GM18499 (cell line): ENCODE results near the gene ARRDC5.
"Not testable (repeated sequence)": the region's sequence is repeated elsewhere in the genome, so short reads cannot be mapped to it uniquely, and the experiment has no call there.

Experiments
- ATAC-seq: cut with Tn5 transposase; IDR thresholded peaks from one replicate; pipeline ENCODE4 v1.9.1; 2021; ENCODE audit warnings: moderate number of reproducible peaks; ENCODE audit not compliant: insufficient read depth, unreplicated experiment

ARRDC5 gene

DNA sequence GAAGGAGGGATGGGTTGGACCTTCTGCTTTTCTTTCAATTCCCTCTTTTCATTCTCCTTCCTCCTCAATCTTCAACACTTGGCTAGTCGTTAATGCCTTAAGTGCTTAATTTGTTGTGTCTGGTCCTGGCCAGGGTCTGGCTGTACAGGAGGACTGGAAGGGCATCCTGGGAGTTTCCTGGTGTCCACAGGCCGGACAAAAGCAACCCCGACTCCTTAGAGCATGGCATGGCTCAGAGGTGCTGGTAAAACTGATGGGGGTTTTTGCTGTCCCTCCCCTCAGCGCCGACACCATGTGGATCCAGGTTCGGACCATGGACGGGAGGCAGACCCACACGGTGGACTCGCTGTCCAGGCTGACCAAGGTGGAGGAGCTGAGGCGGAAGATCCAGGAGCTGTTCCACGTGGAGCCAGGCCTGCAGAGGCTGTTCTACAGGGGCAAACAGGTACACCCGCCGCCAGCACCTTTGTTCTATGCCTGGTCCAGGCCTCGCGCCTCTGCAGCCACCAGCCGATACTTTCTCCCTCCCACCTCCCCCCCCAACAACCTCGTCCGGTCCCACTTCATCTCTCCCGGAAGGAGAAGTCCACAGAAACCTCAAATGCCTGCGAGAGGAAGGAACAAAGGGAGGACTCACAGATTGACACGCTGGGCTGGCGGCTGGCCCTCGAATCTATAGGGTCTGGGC is 8.0 kb upstream of the ARRDC5 start:
- no peak for ATAC-seq

DNA sequence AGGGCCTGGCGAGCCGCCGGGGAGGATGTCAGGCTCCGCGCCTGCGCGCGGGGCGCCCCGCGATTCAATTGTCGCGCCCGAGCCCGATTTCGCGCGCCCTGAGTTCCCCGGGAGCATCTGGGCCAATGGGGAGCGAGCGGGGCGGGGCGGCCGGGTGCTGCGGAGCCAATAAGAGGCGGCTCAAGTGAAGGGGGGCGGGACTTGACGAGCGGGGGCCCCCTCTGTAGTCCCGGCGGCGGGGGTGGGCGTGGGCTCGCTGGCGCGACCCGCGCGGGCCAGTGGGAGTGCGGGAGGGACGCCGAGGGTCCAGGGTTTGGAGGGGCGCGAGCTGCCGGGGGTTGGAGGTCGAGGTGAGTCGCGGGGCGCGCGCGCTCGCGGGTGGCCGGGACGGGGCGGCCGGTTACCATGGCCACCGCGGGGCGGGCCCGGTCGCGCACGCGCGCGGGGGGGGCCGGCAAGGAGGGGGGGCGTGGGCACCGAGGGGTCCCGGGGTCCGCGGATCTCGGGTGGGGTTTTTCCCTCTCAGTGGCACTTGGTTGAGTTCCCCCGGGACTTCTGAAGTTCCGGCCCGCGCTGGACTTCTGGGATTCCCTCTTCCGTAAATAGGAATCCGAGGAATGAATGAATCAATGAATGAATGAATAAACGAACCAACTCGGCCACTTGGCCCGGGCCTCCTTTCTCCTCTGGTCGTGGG is 7.3 kb upstream of the ARRDC5 start:
- no peak for ATAC-seq

DNA sequence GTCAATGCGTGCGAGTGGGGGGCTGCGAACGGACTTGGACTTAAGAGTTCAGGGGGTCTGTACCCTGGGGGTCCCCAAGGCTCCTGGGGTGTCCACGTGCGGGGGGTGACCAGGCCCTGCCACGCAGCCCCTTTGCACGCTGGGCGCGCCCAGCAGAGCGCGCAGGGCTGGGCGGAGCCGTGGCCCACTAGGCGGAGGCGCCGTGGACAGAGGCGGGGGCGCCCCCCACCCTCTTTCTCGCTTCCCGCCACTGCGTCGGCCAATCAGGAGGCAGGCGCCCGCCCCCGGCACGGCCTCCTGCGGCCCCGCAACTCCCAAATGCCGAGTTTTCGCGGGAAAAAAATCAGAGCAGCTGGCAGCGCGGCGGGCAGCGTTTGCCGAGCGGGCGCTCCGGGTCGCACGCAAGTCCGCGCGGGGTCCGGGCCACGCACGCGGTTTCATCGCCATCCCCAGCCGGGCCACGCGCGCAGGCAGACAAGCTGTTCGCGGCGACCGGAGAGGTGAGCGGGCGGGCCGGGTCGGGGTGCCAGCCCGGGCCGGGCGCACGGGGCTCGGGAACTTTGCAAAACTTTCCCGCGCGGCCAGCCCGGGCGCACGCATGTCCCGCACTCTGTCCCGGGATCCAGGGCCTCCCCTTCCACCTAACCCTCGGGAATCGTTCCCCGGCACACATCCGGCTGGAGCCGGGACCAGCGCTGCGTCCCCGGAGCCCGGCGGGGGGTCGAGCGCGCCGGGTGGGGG is 6.6 kb upstream of the ARRDC5 start, which contains the start of gene UHRF1:
Gene UHRF1 (plus strand): TSS at position 346 of the 741 bp plus-strand sequence. CDS start 1,385 bp downstream, outside the sequence.
- no peak for ATAC-seq

DNA sequence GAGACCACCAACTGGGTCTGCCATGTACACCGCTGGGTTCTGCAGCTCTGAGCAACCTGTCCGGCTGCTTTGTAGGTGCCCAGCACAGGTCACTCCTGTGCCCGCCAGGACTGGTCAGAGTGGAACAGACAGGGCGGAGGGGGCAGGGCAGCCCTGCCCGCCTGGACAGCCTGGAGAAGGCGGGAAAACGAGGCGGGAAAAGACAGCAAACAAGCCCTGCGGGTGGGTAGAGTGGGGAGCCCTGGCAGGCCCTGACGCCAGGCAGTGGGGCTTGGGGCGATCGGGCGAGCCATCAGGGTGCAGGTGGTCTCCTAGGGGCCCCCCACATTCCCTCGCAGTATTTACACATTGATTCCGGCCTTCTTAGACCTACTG is 6.1 kb upstream of the ARRDC5 start:
- ATAC-seq = no peak

DNA sequence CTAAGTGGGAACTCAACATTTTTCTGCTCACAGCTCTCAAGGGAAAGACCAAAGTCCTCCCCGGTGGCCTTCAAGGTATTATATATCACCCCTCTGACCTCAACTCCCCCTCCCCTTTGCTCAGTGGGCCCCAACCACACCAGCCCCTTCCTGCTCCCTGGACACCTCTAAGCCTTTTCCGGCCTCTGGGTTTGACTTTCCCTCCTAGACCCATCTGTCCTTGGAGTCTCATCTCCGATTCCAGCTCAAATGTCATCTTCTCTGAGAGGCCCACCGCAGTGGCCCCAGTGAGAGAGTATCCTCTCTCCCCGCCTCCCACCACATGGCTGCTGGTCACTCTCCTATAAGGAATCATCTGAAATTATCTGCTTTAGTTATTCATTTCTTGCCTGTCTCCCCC is 5.7 kb upstream of the ARRDC5 start:
- ATAC-seq = no peak

DNA sequence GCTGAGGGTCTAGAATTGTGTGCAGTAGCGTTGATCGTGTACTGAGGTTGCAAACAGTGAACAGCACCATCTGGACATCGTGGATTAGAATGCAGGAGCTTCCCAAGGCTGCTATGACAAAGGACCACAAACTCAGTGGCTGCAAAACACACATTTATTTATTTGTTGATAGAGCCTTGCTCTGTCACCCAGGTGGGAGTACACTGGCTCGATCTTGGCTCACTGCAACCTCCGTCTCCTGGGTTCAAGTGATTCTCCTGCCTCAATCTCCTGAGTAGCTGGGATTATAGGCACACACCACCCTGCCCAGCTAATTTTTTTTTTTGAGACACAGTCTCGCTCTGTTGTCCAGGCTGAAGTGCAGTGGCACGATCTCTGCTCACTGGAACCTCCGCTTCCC is 4.3 kb upstream of the ARRDC5 start:
- ATAC-seq = no peak

DNA sequence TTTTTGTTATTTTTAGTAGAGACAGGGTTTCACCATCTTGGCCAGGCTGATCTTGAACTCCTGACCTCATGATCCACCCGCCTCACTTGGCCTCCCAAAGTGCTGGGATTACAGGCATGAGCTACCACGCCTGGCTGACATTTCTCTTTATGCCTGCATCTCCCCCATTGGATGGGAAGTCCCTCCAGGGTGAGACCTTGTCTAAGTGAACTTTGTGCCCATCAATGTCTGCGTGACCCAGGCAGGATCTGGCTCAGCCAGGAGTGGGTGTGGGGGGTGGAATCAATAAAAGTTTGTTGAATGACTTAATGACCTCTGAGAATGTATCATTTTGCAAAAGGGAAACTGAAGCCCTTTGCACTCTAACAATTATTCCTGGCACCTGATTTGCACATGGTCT is 1.8 kb upstream of the ARRDC5 start:
- no peak for ATAC-seq

DNA sequence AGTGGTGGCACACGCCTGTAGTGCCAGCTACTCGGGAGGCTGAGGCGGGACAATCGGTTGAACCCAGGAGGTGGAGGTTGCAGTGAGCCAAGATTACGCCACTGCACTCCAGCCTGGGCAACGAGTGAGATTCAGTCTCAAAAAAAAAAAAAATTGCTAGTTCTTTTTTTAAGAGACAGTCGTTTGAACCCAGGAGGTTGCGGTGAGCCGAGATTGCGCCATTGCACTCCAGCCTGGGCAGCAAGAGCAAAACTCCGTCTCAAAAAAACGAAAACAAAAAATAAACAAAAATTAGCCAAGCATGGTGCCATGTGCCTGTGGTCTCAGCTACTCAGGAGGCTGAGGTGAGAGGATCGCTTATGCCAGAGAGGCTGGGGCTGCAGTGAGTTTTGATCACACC is 1.8 kb downstream of the ARRDC5 start:
- not testable (repeated sequence) for ATAC-seq

DNA sequence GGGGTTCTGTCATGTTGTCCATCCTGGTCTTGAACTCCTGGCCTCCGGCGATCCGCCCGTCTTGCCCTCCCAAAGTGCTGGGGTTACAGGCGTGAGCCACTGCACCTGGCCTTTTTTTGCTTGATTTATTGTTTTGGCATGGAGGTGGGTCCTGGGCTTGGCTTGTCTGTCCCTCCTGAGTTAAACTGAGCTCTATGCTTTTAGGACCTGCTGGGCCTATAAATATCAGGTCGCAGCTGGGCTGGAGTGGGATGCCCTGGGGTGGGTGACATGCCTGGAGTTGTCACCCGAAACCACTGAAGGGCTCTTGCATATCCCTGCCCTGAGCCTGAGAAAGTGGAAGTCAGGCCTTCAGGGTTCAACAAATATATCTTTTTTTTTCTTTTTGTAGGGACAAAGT is 5.5 kb downstream of the ARRDC5 start:
- ATAC-seq = no peak

DNA sequence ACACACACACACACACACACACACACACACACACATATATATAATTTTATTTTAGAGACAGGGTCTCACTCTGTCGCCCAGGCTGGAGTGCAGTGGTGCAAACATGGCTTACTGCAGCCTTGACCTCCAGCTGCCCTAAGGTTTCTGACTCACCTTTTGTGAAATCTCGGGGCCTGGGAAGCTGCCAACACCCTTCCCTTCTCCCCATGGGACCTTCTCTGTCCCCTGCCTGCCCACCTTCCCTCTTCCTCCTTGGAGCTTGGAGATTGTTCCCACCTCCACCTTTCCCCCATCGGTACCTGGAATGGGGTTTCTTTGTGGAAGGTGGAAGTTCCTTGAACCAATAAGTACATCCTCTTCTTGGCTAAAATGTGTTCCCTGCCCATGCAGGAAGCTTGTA is 6.3 kb downstream of the ARRDC5 start:
- ATAC-seq = no peak

DNA sequence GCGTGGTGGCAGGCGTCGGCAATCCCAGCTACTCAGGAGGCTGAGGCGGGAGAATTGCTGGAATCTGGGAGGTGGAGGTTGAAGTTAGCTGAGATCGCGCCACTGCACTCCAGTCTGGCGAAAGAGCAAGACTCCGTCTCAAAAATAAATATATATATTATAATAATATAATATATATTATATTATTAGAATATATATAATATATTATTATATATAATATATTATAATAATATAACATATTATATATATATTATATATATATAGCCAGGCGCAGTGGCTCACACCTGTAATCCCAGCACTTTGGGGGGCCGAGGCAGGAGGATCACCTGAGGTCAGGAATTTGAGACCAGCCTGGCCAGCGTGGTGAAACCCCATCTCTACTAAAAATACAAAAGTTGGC is 9.7 kb downstream of the ARRDC5 start:
- not testable (repeated sequence) for ATAC-seq

DNA sequence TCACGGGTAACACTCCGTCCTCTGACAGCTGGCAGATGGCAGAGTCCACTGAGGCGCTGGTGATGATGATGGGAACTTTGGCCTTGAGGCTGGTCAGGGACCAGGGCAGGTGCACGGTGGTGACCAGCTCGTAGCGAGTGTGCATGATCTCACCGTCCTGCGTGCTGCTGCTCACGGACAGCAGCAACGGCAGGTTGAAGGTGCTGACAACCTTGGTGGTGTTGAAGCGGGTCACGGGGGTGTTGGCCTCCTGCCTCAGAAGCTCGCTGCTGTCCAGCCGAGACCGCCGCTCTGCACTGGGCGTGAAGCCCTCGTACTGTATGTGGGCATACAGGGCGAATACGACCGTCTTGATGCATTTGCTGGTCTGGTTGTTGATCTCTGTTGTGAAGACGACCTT is 11.6 kb downstream of the ARRDC5 start:
- no peak for ATAC-seq

DNA sequence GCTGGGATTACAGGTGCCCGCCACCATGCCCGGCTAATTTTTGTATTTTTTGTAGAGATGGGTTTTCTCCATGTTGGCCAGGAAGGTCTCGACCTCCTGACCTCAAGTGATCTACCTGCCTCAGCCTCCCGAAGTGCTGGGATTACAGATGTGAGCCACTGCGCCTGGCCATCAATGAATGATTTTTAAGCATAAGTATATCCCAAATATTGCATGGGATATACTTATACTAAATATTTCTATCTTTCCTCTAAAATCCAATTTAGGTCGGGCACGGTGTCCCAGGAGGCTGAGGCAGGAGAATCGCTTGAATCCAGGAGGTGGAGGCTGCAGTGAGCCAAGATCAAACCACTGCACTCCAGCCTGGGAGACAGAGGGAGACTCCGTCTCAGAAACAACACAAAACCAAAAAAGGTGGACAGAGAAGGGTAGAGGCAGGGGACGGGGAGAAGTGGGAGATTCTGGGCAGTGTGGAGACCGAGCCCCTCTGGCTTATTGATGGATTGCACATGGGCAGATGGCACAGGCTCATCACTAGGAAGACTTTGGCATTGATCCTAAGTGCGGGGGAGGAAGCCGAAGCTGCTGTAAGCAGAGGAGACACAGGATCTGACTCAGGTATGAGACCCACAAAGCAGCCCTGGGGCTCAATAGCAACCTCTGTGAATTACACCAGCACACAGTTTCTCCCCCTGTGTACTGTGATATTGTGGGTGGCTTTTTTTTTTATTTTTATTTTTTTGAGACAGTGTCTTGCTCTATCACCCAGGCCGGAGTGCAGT is 13.5 kb downstream of the ARRDC5 start:
- no peak for ATAC-seq

DNA sequence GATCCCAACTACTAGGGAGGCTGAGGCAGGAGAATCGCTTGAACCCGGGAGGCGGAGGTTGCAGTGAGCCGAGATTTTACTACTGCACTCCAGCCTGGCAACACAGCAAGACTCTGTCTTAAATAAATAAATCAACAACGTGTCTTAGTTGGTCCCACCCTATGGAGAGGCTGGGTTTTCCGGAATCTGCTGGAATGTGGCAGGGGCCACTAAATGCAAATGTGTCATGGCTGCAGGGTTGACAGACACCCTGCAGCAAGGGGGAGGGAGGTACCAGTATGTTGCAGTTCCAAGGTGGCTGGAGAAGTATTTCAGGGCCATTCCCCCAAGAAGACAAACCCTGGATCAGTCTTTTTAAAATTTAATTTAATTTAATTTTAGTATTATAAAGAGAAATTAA is 14.9 kb downstream of the ARRDC5 start:
- ATAC-seq = not testable (repeated sequence)

DNA sequence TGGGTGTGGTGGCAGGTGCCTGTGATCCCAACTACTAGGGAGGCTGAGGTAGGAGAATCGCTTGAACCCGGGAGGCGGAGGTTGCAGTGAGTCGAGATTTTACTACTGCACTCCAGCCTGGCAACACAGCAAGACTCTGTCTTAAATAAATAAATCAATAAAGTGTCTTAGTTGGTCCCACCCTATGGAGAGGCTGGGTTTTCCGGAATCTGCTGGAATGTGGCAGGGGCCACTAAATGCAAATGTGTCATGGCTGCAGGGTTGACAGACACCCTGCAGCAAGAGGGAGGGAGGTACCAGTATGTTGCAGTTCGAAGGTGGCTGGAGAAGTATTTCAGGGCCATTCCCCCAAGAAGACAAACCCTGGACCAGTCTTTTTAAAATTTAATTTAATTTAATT is 17.7 kb downstream of the ARRDC5 start:
- not testable (repeated sequence) for ATAC-seq

DNA sequence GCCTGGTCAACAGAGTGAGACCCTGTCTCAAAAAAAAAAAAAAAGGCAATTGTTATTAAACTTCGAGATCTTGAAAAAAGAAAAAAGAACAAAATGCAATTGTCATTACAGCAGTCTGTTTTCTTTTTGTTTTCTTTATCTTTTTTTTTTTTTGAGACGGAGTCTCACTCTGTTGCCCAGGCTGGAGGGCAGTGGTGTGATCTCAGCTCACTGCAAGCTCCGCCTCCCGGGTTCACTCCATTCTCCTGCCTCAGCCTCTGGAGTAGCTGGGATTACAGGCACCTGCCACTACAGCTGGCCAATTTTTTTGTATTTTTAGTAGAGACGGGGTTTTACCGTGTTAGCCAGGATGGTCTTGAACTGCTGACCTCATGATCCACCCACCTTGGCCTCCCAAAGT is 19.8 kb downstream of the ARRDC5 start:
- ATAC-seq = not testable (repeated sequence)

DNA sequence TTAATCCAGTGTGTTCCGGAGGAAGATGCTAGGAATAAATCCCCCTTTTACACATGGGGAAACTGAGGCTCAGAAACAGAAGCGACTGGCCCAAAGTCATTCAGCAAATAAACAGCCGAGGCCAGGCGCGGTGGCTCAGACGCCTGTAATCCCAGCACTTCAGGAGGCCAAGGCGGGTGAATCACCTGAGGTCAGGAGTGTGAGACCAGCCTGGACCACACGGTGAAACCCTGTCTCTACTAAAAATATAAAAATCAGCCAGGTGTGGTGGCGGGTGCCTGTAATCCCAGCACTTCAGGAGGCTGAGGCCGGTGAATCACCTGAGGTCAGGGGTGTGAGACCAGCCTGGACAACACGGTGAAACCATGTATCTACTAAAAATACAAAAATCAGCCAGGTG is 23.7 kb downstream of the ARRDC5 start:
- ATAC-seq = no peak

DNA sequence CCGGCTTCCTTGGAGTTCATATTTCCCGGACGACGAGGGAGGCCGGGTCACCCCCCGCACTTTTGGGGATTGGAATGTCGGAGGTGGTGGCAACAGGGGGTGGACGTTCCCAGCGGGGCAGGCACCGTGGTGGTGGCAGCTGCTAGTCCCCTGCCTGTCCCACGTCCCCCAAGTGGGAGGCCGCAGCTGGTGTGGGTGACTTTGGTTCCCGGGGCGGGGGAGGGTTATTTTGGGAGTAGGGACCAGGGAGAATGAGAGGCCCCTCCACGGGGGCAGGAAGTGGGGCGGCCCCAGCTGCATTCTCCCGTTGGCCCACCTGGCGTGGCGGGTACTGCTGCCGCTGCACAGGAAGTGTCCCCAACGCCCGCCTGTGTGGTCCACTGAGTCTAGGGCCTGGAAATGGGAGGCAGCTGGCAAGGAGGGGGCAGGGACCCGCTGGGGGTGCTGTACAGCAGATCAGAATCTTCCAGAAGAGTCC is 24.2 kb downstream of the ARRDC5 start:
- no peak for ATAC-seq

DNA sequence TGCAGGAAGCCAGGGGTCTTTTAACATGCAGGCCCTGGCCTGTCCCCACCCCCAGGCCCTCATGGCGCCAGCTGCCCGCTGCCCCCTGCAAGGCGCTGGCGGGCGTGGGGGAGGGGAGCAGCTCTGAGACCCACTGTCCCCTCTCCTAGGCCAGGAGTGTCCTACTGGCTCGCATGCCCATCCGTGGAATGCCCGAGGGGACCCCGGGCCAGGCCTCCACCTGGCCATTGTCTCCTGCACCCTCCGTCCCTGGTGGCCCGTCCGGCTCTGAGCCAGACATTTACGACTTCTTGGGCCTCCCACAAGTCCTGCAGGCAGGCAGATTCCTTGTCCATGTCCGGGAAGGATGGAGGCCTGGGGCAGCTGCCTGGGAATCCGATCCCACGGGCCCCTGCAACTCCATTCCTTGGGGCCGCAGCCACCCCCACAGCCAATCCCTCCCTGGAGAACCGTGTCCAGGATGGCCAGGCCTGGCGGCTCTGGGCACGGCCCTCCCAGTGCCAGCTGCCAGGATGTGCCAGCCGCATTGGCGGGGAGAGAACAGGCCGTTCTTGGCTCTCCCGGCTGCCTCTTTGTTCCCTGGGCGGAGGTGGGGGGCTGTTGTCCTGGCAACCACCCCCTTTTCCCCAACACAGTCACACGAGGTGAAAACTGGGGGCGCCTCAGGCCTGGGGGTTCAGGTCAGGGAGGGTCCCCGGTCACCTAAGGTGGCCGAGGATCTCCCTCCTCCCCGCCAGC is 24.8 kb downstream of the ARRDC5 start:
- no peak for ATAC-seq

DNA sequence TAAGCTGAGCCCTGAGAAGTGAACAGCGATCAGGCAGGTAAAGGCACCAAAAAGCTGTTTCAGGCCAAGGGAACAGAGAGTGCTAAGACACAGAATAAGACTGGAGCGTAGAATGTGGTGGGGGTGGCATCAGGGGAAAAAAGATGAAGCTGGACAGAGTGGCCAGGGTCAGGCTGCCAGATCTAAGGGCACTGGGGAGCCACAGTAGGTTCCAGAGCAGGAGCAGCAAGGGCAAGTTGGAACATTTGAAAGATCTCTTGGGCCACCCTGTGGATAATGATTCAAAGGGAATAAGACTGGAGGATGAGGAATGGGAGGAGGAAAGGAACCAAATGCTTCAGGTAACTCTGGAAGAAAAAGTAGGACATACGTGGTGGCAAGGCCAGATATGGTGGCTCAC is 28.8 kb downstream of the ARRDC5 start:
- ATAC-seq = no peak
